Retinal pigment epithelial cell (primary cell): ENCODE data around the gene OSBPL6.
"Not testable (repeated sequence)": the region's sequence is repeated elsewhere in the genome, so short reads cannot be mapped to it uniquely, and the experiment has no call there.

Experiments
- DNase-seq: peaks from one replicate; pipeline ENCODE4 v3.0.0-alpha.2; 2010; ENCODE audit warnings: low read depth
- H3K4me3 ChIP-seq: 2 replicates; pipeline ENCODE4 v1.5.1; 2011; ENCODE audit warnings: mild to moderate bottlenecking, low read length, control low read depth, moderate library complexity
- TF ChIP-seq, protein P1 (sequence below): conservative IDR thresholded peaks from 2 replicates; pipeline ENCODE4 v1.5.1; 2011; ENCODE audit warnings: low read depth, low read length, control low read depth, inconsistent platforms

OSBPL6 gene

DNA sequence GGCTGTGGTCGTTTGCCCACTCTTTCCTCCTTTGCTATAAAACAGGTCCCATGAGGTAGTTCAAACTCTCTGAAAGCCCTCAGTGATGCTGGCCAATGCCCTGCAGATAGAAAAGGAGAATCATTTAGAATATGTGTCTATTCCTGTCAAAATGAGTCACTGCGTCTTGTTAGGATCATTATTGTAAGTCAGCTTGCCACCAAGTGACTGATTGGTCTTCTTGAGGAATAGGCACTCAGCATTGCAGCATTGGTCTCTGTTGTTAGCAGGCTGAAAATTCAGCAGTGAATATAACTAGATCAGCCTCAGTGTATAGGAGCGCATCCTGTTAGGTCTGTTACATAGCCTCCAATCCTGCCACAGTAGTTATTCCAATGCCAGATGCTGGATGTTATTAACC, 227.8 kb downstream of the OSBPL6 start:
- TF ChIP-seq, protein P1, sequence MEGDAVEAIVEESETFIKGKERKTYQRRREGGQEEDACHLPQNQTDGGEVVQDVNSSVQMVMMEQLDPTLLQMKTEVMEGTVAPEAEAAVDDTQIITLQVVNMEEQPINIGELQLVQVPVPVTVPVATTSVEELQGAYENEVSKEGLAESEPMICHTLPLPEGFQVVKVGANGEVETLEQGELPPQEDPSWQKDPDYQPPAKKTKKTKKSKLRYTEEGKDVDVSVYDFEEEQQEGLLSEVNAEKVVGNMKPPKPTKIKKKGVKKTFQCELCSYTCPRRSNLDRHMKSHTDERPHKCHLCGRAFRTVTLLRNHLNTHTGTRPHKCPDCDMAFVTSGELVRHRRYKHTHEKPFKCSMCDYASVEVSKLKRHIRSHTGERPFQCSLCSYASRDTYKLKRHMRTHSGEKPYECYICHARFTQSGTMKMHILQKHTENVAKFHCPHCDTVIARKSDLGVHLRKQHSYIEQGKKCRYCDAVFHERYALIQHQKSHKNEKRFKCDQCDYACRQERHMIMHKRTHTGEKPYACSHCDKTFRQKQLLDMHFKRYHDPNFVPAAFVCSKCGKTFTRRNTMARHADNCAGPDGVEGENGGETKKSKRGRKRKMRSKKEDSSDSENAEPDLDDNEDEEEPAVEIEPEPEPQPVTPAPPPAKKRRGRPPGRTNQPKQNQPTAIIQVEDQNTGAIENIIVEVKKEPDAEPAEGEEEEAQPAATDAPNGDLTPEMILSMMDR = no peak
- H3K4me3 ChIP-seq = no peak overlapping the region
- DNase-seq = no peak

DNA sequence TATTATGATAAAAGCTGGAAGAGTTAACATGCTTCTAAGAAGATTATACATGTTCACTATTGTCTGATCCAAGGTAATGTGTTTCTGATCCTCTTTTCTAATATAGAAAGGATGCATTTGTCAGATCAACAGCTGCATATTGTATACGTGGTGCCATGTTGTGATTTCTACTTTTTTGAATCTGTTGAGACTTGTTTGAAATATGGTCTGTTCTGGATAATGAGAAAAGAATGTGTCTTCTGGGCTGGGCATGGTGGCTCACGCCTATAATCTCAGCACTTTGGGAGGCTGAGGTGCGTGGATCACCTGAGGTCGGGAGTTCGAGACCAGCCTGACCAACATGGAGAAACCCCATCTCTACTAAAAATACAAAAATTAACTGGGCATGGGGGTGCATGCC, 229.4 kb downstream of the OSBPL6 start:
- DNase-seq, H3K4me3 ChIP-seq: not testable (repeated sequence)

DNA sequence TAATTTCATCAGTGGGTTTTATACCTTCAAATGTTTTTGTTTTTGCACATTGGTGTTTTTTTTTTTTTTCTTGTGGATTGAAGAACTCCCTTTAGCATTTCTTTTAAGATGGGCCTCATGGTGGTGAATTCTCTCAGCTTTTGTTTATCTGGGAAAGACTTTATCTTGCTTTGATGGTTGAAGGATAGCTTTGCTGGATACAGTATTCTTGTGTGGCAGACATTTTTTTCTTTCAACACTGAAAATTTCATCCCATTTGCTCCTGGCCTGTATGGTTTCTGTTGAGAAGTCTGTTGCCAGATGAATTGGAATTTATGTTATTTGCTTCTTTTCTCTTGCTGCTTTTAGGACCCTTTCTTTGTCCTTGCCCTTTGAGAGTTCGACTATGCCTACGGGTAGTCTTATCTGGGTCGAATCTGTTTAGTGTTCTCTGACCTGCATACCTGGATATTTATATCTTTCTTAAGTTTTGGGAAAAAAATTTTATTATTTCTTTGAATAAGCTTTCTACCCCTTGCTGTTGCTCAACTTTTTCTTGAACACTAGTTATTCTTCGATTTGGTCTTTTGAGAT, 231.0 kb downstream of the OSBPL6 start:
- DNase-seq = no peak
- H3K4me3 ChIP-seq = no peak overlapping the region
- TF ChIP-seq, protein P1 = no peak

DNA sequence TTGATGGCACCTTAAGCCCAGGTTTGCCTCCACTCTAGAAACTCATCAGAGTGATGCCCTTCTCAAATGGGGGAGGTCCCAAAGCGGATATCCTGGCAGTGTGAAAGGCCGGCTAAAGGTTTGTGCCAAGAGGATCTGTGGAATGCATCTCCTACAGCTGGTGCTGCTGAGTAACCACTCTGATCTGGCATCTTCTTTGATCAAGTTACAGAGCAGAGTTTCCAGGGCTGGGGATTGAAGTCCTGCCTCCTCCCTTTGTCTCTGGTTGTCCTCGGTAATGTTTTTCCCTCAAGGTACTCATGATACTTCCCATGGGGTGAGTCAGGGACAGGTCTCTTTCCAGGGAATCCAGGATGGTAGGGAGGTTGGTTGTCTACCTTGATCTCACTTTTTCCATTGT, 232.1 kb downstream of the OSBPL6 start:
- TF ChIP-seq, protein P1 = no peak
- no peak overlapping the region for H3K4me3 ChIP-seq
- DNase-seq = no peak

DNA sequence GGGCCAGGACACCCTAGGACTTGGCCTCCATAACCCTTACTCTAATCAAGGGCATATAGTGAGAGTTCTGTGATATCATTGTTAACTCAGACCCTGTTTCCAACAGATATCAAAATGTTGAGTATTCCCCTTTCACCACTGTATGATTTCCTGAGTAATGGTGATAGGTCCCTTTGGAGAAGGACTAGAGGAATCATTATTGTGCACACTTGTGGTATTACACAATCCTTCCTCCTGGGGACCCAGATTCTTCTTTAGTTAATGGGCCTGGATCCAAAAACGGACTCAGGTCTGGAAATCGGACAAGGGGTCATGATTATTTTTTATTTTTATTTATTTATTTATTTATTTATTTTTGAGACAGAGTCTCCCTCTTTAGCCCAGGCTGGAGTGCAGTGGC, 233.1 kb downstream of the OSBPL6 start:
- TF ChIP-seq, protein P1 = no peak
- H3K4me3 ChIP-seq = no peak overlapping the region
- DNase-seq = no peak

DNA sequence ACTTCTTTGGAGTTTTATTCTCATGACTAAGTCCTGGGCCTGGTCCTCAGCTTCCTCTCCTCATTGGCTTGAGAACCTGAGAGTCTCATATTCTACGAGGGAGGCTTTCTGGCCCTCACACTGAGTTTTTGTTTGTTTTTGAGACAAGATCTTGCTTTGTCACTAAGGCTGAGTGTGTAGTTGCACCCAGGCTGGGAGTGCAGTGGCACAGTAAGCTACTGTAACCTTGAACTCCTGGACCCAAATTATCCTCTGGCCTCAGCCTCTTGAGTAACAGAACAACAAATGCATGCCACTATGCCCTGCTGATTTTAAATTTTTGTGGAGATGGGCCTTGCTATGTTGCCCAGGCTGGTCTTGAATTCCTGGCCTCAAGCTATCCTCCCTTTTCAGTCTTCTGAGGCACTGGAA, 234.1 kb downstream of the OSBPL6 start:
- H3K4me3 ChIP-seq = no peak overlapping the region
- TF ChIP-seq, protein P1 = no peak
- no peak for DNase-seq

DNA sequence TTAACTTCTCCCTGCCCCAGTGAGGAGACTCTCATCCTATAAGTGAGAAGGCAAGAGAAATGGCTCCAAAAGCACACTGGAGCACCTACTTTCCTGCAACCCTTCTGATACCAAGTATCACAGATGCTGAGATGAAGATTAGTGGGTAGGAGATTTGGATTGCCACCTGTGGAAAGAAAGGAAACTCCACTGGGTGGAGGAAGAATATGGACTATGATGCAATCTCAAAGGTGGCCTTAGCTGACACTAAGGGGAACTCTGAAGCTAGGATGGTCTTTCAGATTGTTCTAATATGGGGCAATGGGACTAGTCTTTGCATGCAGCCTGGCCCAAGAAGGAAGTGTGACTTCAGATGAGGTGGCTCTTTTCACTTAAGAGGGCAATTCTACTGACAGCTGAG, 235.0 kb downstream of the OSBPL6 start:
- TF ChIP-seq, protein P1 = no peak
- DNase-seq = no peak

DNA sequence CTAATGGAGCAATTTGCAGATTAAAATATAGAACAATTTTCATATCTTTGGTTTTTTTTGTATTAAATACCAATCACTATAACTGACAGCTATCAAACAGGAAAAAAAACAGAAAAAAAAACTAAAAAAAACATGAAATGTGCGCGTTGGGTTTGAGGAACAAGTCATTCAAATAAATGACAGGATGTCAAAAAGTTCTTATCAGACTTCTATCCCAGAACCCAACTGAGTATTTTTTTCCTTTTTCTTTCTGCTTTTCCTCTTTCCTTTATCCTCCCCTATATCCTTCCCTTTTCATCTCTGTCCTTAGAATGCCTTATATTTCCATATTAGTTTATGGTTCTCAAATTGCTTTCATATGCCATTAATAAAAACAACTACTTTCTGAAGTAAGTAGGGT, 242.3 kb downstream of the OSBPL6 start:
- TF ChIP-seq, protein P1 = no peak
- no peak for DNase-seq
- H3K4me3 ChIP-seq = no peak overlapping the region

More for the DNA sequence above, 235.0 kb downstream of the OSBPL6 start:
- no peak overlapping the region for H3K4me3 ChIP-seq
